ENCODE measurements around the gene TBX2.
A peak's percentile ranks its signal among the peaks of the same experiment; 100 is the strongest.

TBX2 gene

GRCh38 chr17:61451538-61452300 is 52.1 kb downstream of the TBX2 start:
- Histone ChIP-seq H3K27ac (ENCODE audit: low read length) (no peak overlapping the region), H3K27me3 (ENCODE audit: insufficient read depth, low read length) (peaks cover 100% of the 10 kb centered on the region), H3K36me3 (ENCODE audit: insufficient read depth, low read depth, low read length) (no peaks in the 10 kb centered on the region), H3K9me3 (ENCODE audit: insufficient read depth, low read depth, low read length) (no peaks in the 10 kb centered on the region; the same call in 1 of the 2 replicates), H3K4me1 (ENCODE audit: insufficient read depth, low read length) (no peaks in the 10 kb centered on the region), H3K9ac (ENCODE audit: low read depth, low read length) (no peak overlapping the region), H3K4me3 (ENCODE audit: low read length) (peak overlapping the region; percentile 49; the same call in 1 of the 2 replicates)

GRCh38 chr17:61452301-61453290 is 53.0 kb downstream of the TBX2 start, which contains the start of gene TBX4:
Gene TBX4 (plus strand): TSS chr17:61452422. CDS start chr17:61456491, 4,069 bp downstream.
- Histone ChIP-seq H3K27ac (ENCODE audit: low read length) (no peak within 1 kb of the TSS), H3K4me1 (ENCODE audit: insufficient read depth, low read length) (no peaks in the 10 kb centered on the region), H3K27me3 (ENCODE audit: insufficient read depth, low read length) (peaks cover 100% of the 10 kb centered on the region), H3K9ac (ENCODE audit: low read depth, low read length) (no peak within 1 kb of the TSS), H3K9me3 (ENCODE audit: insufficient read depth, low read depth, low read length) (no peaks in the 10 kb centered on the region; the same call in 1 of the 2 replicates), H3K4me3 (ENCODE audit: low read length) (peak within 1 kb of the TSS; percentile 49; the same call in 1 of the 2 replicates), H3K36me3 (ENCODE audit: insufficient read depth, low read depth, low read length) (no peaks in the 10 kb centered on the region)

GRCh38 chr17:61453566-61454380 is 54.1 kb downstream of the TBX2 start:
- peaks cover 100% of the 10 kb centered on the region for H3K27me3 ChIP-seq (ENCODE audit: insufficient read depth, low read length)
- no peaks in the 10 kb centered on the region; the same call in 1 of the 2 replicates for H3K9me3 ChIP-seq (ENCODE audit: insufficient read depth, low read depth, low read length)
- H3K27ac ChIP-seq (ENCODE audit: low read length) = no peak overlapping the region
- no peak overlapping the region for H3K4me3 ChIP-seq (ENCODE audit: low read length)
- no peak overlapping the region for H3K9ac ChIP-seq (ENCODE audit: low read depth, low read length)
- H3K36me3 ChIP-seq (ENCODE audit: insufficient read depth, low read depth, low read length) = no peaks in the 10 kb centered on the region
- H3K4me1 ChIP-seq (ENCODE audit: insufficient read depth, low read length) = no peaks in the 10 kb centered on the region

- peaks cover 100% of the 10 kb centered on the region for H3K27me3 ChIP-seq (ENCODE audit: insufficient read depth, low read length)
- peaks cover 3% of the 10 kb centered on the region; the same call in 1 of the 2 replicates for H3K9me3 ChIP-seq (ENCODE audit: insufficient read depth, low read depth, low read length)
- H3K4me1 ChIP-seq (ENCODE audit: insufficient read depth, low read length) = no peaks in the 10 kb centered on the region
- H3K36me3 ChIP-seq (ENCODE audit: insufficient read depth, low read depth, low read length) = no peaks in the 10 kb centered on the region
- no peak overlapping the region for H3K9ac ChIP-seq (ENCODE audit: low read depth, low read length)
- no peak overlapping the region for H3K27ac ChIP-seq (ENCODE audit: low read length)
- no peak overlapping the region for H3K4me3 ChIP-seq (ENCODE audit: low read length)
Observed at GRCh38 chr17:61454381-61455323, 55.0 kb downstream of the TBX2 start.

GRCh38 chr17:61455324-61456060 is 55.8 kb downstream of the TBX2 start:
- Histone ChIP-seq H3K4me3 (ENCODE audit: low read length) (no peak overlapping the region), H3K27me3 (ENCODE audit: insufficient read depth, low read length) (peaks cover 100% of the 10 kb centered on the region), H3K9me3 (ENCODE audit: insufficient read depth, low read depth, low read length) (peaks cover 4% of the 10 kb centered on the region; the same call in 1 of the 2 replicates), H3K4me1 (ENCODE audit: insufficient read depth, low read length) (no peaks in the 10 kb centered on the region), H3K27ac (ENCODE audit: low read length) (no peak overlapping the region), H3K9ac (ENCODE audit: low read depth, low read length) (no peak overlapping the region), H3K36me3 (ENCODE audit: insufficient read depth, low read depth, low read length) (no peaks in the 10 kb centered on the region)

GRCh38 chr17:61456061-61456681 is 56.5 kb downstream of the TBX2 start:
- Histone ChIP-seq H3K9me3 (ENCODE audit: insufficient read depth, low read depth, low read length) (peaks cover 11% of the 10 kb centered on the region; the same call in 1 of the 2 replicates), H3K4me3 (ENCODE audit: low read length) (no peak overlapping the region), H3K27me3 (ENCODE audit: insufficient read depth, low read length) (peaks cover 100% of the 10 kb centered on the region), H3K36me3 (ENCODE audit: insufficient read depth, low read depth, low read length) (no peaks in the 10 kb centered on the region), H3K27ac (ENCODE audit: low read length) (no peak overlapping the region), H3K4me1 (ENCODE audit: insufficient read depth, low read length) (no peaks in the 10 kb centered on the region), H3K9ac (ENCODE audit: low read depth, low read length) (no peak overlapping the region)

- Histone ChIP-seq H3K9ac (ENCODE audit: low read depth, low read length) (no peak overlapping the region), H3K9me3 (ENCODE audit: insufficient read depth, low read depth, low read length) (peaks cover 11% of the 10 kb centered on the region; the same call in 1 of the 2 replicates), H3K4me3 (ENCODE audit: low read length) (no peak overlapping the region), H3K27ac (ENCODE audit: low read length) (no peak overlapping the region), H3K36me3 (ENCODE audit: insufficient read depth, low read depth, low read length) (no peaks in the 10 kb centered on the region), H3K4me1 (ENCODE audit: insufficient read depth, low read length) (no peaks in the 10 kb centered on the region), H3K27me3 (ENCODE audit: insufficient read depth, low read length) (peaks cover 100% of the 10 kb centered on the region)
Observed at GRCh38 chr17:61456688-61457225, 57.1 kb downstream of the TBX2 start.

- Histone ChIP-seq H3K9ac (ENCODE audit: low read depth, low read length) (no peak overlapping the region), H3K36me3 (ENCODE audit: insufficient read depth, low read depth, low read length) (no peaks in the 10 kb centered on the region), H3K9me3 (ENCODE audit: insufficient read depth, low read depth, low read length) (peaks cover 11% of the 10 kb centered on the region; the same call in 1 of the 2 replicates), H3K4me1 (ENCODE audit: insufficient read depth, low read length) (no peaks in the 10 kb centered on the region), H3K27ac (ENCODE audit: low read length) (no peak overlapping the region), H3K27me3 (ENCODE audit: insufficient read depth, low read length) (peaks cover 100% of the 10 kb centered on the region), H3K4me3 (ENCODE audit: low read length) (no peak overlapping the region)
Observed at GRCh38 chr17:61457226-61457983, 57.8 kb downstream of the TBX2 start.

GRCh38 chr17:61458000-61458399 is 58.4 kb downstream of the TBX2 start:
- no peak overlapping the region for H3K9ac ChIP-seq (ENCODE audit: low read depth, low read length)
- peaks cover 11% of the 10 kb centered on the region; the same call in 1 of the 2 replicates for H3K9me3 ChIP-seq (ENCODE audit: insufficient read depth, low read depth, low read length)
- no peak overlapping the region for H3K27ac ChIP-seq (ENCODE audit: low read length)
- H3K4me3 ChIP-seq (ENCODE audit: low read length) = no peak overlapping the region
- peaks cover 100% of the 10 kb centered on the region for H3K27me3 ChIP-seq (ENCODE audit: insufficient read depth, low read length)
- H3K4me1 ChIP-seq (ENCODE audit: insufficient read depth, low read length) = no peaks in the 10 kb centered on the region
- no peaks in the 10 kb centered on the region for H3K36me3 ChIP-seq (ENCODE audit: insufficient read depth, low read depth, low read length)
